ENCODE results near the gene GRAMD1B.
A peak's percentile ranks its signal among the peaks of the same experiment; 100 is the strongest.

GRAMD1B gene

DNA sequence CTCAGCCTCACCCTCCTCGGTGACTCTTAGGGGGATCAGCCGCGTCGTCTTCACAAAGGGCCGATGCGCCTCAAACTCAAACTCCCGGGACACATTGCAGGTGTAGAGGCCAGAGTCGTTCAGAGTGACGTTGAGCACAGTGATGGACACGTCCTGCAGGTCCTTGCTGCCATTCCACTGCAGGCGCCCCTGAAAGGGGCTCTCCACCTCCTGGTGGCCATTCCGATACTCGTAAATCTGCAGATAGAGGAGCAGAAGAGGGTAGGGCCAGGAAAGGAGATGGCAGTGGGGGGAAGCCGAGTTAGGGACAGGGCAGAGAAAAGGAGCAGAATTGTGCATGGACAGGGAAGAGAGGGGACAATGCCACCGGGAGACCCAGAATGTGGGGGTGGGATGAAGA lies 212.4 kb downstream of the GRAMD1B start:
- H3K56ac ChIP-seq (ENCODE audit: low read length) = no peak overlapping the region
- no peak overlapping the region for H4K8ac ChIP-seq (ENCODE audit: low read depth, low read length)
- no peak overlapping the region for H3K27ac ChIP-seq (ENCODE audit: low read depth, low read length)
- no peak overlapping the region for H4K5ac ChIP-seq (ENCODE audit: low read length)
- H3K36me3 ChIP-seq (ENCODE audit: control insufficient read depth, insufficient read depth, low read length) = no peaks in the 10 kb centered on the region
- no peak overlapping the region for H3K23ac ChIP-seq (ENCODE audit: low read length)
- H3K4ac ChIP-seq (ENCODE audit: low read depth, low read length) = no peak overlapping the region
- no peaks in the 10 kb centered on the region for H3K27me3 ChIP-seq (ENCODE audit: insufficient read depth, low read length, poor library complexity)
- no peak overlapping the region for H3K18ac ChIP-seq (ENCODE audit: low read length)
- no peak overlapping the region for H2BK120ac ChIP-seq (ENCODE audit: low read depth, low read length)
- no peak overlapping the region for H3K4me2 ChIP-seq (ENCODE audit: low read length)
- no peak overlapping the region for H3K4me3 ChIP-seq (ENCODE audit: low read length)
- no peak overlapping the region for H2BK15ac ChIP-seq (replicated peaks; ENCODE audit: low read depth)
- H3K9ac ChIP-seq (ENCODE audit: low read length) = no peak overlapping the region
- no peaks in the 10 kb centered on the region for H3K79me2 ChIP-seq (ENCODE audit: control insufficient read depth, insufficient read depth, low read length)
- no peaks in the 10 kb centered on the region for H3K4me1 ChIP-seq (ENCODE audit: control insufficient read depth, low read depth, low read length)
- no peak overlapping the region for H2BK5ac ChIP-seq (ENCODE audit: low read length)
- no CpG with 5 or more reads among the region's 15 CpGs for WGBS (ENCODE audit: extremely low coverage, insufficient coverage, low lambda C conversion rate)
- DNase-seq = peak; percentile 28
- H3K79me1 ChIP-seq (ENCODE audit: low read length) = no peaks in the 10 kb centered on the region
- no peak overlapping the region for H2AK5ac ChIP-seq (ENCODE audit: low read length)

DNA sequence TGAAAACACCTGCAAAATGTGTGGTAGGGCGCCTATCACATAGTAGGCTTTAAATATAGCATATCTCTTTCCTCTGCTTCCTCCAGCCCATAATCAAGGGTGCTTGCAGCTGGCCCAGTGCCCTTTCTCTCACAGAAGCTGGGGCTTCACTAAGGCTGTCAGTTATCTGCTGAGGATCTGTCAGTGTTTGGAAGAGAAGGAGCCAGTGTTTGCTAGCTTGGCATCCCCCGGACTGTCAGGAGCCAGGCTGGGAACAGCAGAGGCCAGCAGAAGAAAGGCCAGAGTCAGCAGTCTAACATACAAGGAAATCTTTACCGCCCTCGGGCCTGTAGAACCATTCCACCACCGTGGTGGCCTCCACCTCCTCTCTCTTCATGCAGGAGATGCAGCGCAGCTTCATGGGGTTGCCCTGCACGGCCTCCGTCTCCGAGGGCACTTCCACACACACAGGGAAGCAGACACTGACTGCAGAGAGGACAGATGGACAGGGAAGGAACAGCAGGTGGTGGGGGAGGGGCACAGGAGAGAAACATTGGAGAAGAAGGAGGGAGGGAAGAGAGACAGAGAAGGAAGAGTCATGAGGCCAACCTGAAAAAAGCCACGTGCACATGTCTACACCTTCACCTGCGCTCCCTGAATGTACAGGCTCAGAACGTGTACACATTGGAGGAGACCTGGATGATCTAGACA lies 215.4 kb downstream of the GRAMD1B start:
- Histone ChIP-seq H3K27me3 (ENCODE audit: insufficient read depth, low read length, poor library complexity) (no peaks in the 10 kb centered on the region), H3K56ac (ENCODE audit: low read length) (no peak overlapping the region), H3K4me2 (ENCODE audit: low read length) (no peak overlapping the region), H3K79me2 (ENCODE audit: control insufficient read depth, insufficient read depth, low read length) (no peaks in the 10 kb centered on the region), H3K4me3 (ENCODE audit: low read length) (no peak overlapping the region), H2BK120ac (ENCODE audit: low read depth, low read length) (no peak overlapping the region), H3K18ac (ENCODE audit: low read length) (no peak overlapping the region), H3K36me3 (ENCODE audit: control insufficient read depth, insufficient read depth, low read length) (no peaks in the 10 kb centered on the region), H3K79me1 (ENCODE audit: low read length) (no peaks in the 10 kb centered on the region), H2AK5ac (ENCODE audit: low read length) (no peak overlapping the region), H2BK15ac (replicated peaks; ENCODE audit: low read depth) (no peak overlapping the region), H2BK5ac (ENCODE audit: low read length) (no peak overlapping the region), H3K23ac (ENCODE audit: low read length) (no peak overlapping the region), H3K4me1 (ENCODE audit: control insufficient read depth, low read depth, low read length) (no peaks in the 10 kb centered on the region), H3K4ac (ENCODE audit: low read depth, low read length) (no peak overlapping the region), H4K5ac (ENCODE audit: low read length) (no peak overlapping the region), H3K27ac (ENCODE audit: low read depth, low read length) (no peak overlapping the region), H4K8ac (ENCODE audit: low read depth, low read length) (no peak overlapping the region), H3K9ac (ENCODE audit: low read length) (no peak overlapping the region)
- no CpG with 5 or more reads among the region's 12 CpGs for WGBS (ENCODE audit: extremely low coverage, insufficient coverage, low lambda C conversion rate)
- no peak for DNase-seq

DNA sequence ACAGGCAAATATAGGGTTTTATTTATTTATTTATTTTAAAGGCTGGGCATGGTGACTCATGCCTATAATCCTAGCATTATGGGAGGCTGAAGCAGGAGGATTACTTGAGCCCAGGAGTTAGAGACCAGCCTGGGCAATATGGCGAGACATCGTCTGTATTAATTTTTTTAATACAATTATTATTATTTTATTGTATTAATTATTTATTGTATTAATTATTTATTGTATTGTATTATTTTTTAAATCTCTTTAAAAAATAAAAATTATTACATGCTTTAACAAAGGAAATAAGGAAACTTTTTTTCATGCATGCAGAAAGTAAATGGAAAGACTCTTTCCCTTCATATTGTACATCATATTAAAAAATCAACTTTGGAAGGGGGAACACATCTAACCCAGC lies 220.8 kb downstream of the GRAMD1B start:
- Histone ChIP-seq H3K79me2 (ENCODE audit: control insufficient read depth, insufficient read depth, low read length) (no peaks in the 10 kb centered on the region), H2BK15ac (replicated peaks; ENCODE audit: low read depth) (no peak overlapping the region), H3K36me3 (ENCODE audit: control insufficient read depth, insufficient read depth, low read length) (no peaks in the 10 kb centered on the region), H3K4me2 (ENCODE audit: low read length) (no peak overlapping the region), H2BK5ac (ENCODE audit: low read length) (no peak overlapping the region), H4K5ac (ENCODE audit: low read length) (no peak overlapping the region), H3K23ac (ENCODE audit: low read length) (no peak overlapping the region), H3K9ac (ENCODE audit: low read length) (no peak overlapping the region), H2AK5ac (ENCODE audit: low read length) (no peak overlapping the region), H3K4me3 (ENCODE audit: low read length) (no peak overlapping the region), H3K79me1 (ENCODE audit: low read length) (no peaks in the 10 kb centered on the region), H3K4me1 (ENCODE audit: control insufficient read depth, low read depth, low read length) (peaks cover 2% of the 10 kb centered on the region), H3K27me3 (ENCODE audit: insufficient read depth, low read length, poor library complexity) (peaks cover 2% of the 10 kb centered on the region), H3K27ac (ENCODE audit: low read depth, low read length) (no peak overlapping the region), H4K8ac (ENCODE audit: low read depth, low read length) (no peak overlapping the region), H3K56ac (ENCODE audit: low read length) (no peak overlapping the region), H2BK120ac (ENCODE audit: low read depth, low read length) (no peak overlapping the region), H3K4ac (ENCODE audit: low read depth, low read length) (no peak overlapping the region), H3K18ac (ENCODE audit: low read length) (no peak overlapping the region)
- no CpG with 5 or more reads among the region's 2 CpGs for WGBS (ENCODE audit: extremely low coverage, insufficient coverage, low lambda C conversion rate)
- no peak for DNase-seq

DNA sequence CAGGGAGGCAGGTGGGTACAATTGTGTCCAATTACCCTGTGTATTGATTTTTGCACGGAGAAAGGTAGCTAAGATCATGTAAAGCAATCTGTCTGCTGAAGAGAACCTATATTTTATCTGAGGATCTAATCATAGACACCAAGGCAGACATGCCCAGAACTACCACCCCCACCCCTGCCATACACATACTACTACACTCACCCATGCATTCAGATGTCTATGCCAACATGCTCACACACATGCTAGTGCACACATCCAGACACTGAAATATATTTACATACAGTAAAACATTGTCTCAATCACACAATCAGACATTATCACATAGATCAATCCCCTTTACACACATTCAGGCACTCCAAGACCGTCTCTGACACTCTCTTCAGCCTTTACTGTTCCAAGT lies 222.5 kb downstream of the GRAMD1B start:
- H3K56ac ChIP-seq (ENCODE audit: low read length) = no peak overlapping the region
- no peaks in the 10 kb centered on the region for H3K36me3 ChIP-seq (ENCODE audit: control insufficient read depth, insufficient read depth, low read length)
- H3K4ac ChIP-seq (ENCODE audit: low read depth, low read length) = no peak overlapping the region
- H3K27me3 ChIP-seq (ENCODE audit: insufficient read depth, low read length, poor library complexity) = peaks cover 2% of the 10 kb centered on the region
- no peak overlapping the region for H3K9ac ChIP-seq (ENCODE audit: low read length)
- DNase-seq = no peak
- H3K4me3 ChIP-seq (ENCODE audit: low read length) = no peak overlapping the region
- H3K27ac ChIP-seq (ENCODE audit: low read depth, low read length) = no peak overlapping the region
- H2BK5ac ChIP-seq (ENCODE audit: low read length) = no peak overlapping the region
- no peak overlapping the region for H2AK5ac ChIP-seq (ENCODE audit: low read length)
- no peak overlapping the region for H3K23ac ChIP-seq (ENCODE audit: low read length)
- no peak overlapping the region for H2BK15ac ChIP-seq (replicated peaks; ENCODE audit: low read depth)
- H3K18ac ChIP-seq (ENCODE audit: low read length) = no peak overlapping the region
- H4K5ac ChIP-seq (ENCODE audit: low read length) = no peak overlapping the region
- H3K4me1 ChIP-seq (ENCODE audit: control insufficient read depth, low read depth, low read length) = peaks cover 2% of the 10 kb centered on the region
- H4K8ac ChIP-seq (ENCODE audit: low read depth, low read length) = no peak overlapping the region
- no peak overlapping the region for H3K4me2 ChIP-seq (ENCODE audit: low read length)
- no CpG with 5 or more reads among the region's 2 CpGs for WGBS (ENCODE audit: extremely low coverage, insufficient coverage, low lambda C conversion rate)
- H2BK120ac ChIP-seq (ENCODE audit: low read depth, low read length) = no peak overlapping the region
- H3K79me1 ChIP-seq (ENCODE audit: low read length) = no peaks in the 10 kb centered on the region
- H3K79me2 ChIP-seq (ENCODE audit: control insufficient read depth, insufficient read depth, low read length) = no peaks in the 10 kb centered on the region

DNA sequence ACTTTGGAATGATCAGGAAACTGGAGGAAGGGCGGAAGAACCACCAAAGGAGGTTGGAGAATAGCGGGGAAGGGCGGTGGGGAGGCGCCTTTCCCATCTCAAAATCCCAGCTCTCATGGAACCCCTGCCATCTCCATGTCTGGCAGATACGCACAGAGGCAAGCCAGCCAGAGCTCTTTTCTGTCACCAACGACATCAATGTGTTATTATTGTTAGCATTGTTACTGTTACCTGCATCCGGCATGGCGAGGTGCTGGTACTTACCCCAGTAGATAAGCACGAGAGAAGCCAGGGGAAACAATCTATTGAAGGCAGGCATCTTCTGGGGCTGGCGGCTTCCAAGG lies 223.4 kb downstream of the GRAMD1B start:
- Histone ChIP-seq H2BK5ac (ENCODE audit: low read length) (no peak overlapping the region), H3K79me1 (ENCODE audit: low read length) (no peaks in the 10 kb centered on the region), H4K8ac (ENCODE audit: low read depth, low read length) (no peak overlapping the region), H3K27ac (ENCODE audit: low read depth, low read length) (no peak overlapping the region), H3K79me2 (ENCODE audit: control insufficient read depth, insufficient read depth, low read length) (no peaks in the 10 kb centered on the region), H2BK120ac (ENCODE audit: low read depth, low read length) (no peak overlapping the region), H3K4me1 (ENCODE audit: control insufficient read depth, low read depth, low read length) (peaks cover 2% of the 10 kb centered on the region), H4K5ac (ENCODE audit: low read length) (no peak overlapping the region), H2AK5ac (ENCODE audit: low read length) (no peak overlapping the region), H3K18ac (ENCODE audit: low read length) (no peak overlapping the region), H3K4me3 (ENCODE audit: low read length) (no peak overlapping the region), H3K56ac (ENCODE audit: low read length) (no peak overlapping the region), H3K4me2 (ENCODE audit: low read length) (no peak overlapping the region), H3K36me3 (ENCODE audit: control insufficient read depth, insufficient read depth, low read length) (no peaks in the 10 kb centered on the region), H3K9ac (ENCODE audit: low read length) (no peak overlapping the region), H3K27me3 (ENCODE audit: insufficient read depth, low read length, poor library complexity) (peaks cover 2% of the 10 kb centered on the region), H3K23ac (ENCODE audit: low read length) (no peak overlapping the region), H3K4ac (ENCODE audit: low read depth, low read length) (no peak overlapping the region), H2BK15ac (replicated peaks; ENCODE audit: low read depth) (no peak overlapping the region)
- DNase-seq = no peak
- no CpG with 5 or more reads among the region's 10 CpGs for WGBS (ENCODE audit: extremely low coverage, insufficient coverage, low lambda C conversion rate)

Measured in mesendoderm (in vitro differentiated cells).